Measurements from ENCODE around the gene EEF1A1. TPM values are rescaled to one million over a fixed set of nuclear protein-coding genes. Genes with fewer than 3 reads are reported as not detected.

EEF1A1 gene
- total RNA-seq: 1,000 to 10,000 TPM; 5,147 to 8,762 TPM

GRCh38 chr6:73520688-73521350 lies at the start of gene EEF1A1:
Gene EEF1A1 (minus strand): TSS chr6:73521032. CDS start chr6:73520026, 1,006 bp downstream.

Small RNA genes lying within 50 kb of the gene (small RNA-seq; reads per million reads assigned to genes)
- 0 reads per million in 2 donors for gene AL603910.2
- gene RN7SL827P: 0 reads per million in 2 donors

Other genes with a start within 250 kb of the EEF1A1 start
- gene DPPA5, start 166.8 kb downstream of the EEF1A1 start, total RNA-seq: not detected
- not detected for gene KHDC3L, start 158.4 kb downstream of the EEF1A1 start, total RNA-seq
- gene OOEP, start 151.1 kb downstream of the EEF1A1 start, total RNA-seq: not detected
- gene DDX43, start 126.2 kb downstream of the EEF1A1 start, total RNA-seq: 1 to 10 TPM in 1 of 2 donors, not detected in 1; 1.0 TPM
- gene CGAS, start 68.7 kb downstream of the EEF1A1 start, total RNA-seq: 1 to 10 TPM; 5.2 to 10.0 TPM
- gene MTO1, start 59.3 kb downstream of the EEF1A1 start, total RNA-seq: 10 to 100 TPM; 25.1 to 32.3 TPM
- 10 to 100 TPM; 16.7 to 19.6 TPM for gene SLC17A5, start 133.0 kb upstream of the EEF1A1 start, total RNA-seq
- gene CD109, start 175.2 kb upstream of the EEF1A1 start, total RNA-seq: 10 to 100 TPM; 36.8 to 88.9 TPM